Dermis blood vessel endothelial cell (primary cell): ENCODE results near the gene HMGCLL1. TPM values are rescaled to one million over a fixed set of nuclear protein-coding genes. Genes with fewer than 3 reads are reported as not detected.

Experiments
- DNase-seq: peaks from one replicate; pipeline ENCODE4 v3.0.0; 2010
- total RNA-seq: library from RNA; depleted of rRNA; stranded (reverse); fragments of >200 nt; gene quantifications from 2 replicates; pipeline ENCODE4 v1.2.3, GENCODE V29; 2014

Gene HMGCLL1
- total RNA-seq, 1 donor from 2014 or later, result not detected

GRCh38 chr6:55443238-55444134 lies 135.5 kb downstream of the HMGCLL1 start:
- DNase-seq, result no peak

GRCh38 chr6:55438203-55438602 lies 140.8 kb downstream of the HMGCLL1 start:
- no peak for DNase-seq

GRCh38 chr6:55437141-55437540 lies 141.9 kb downstream of the HMGCLL1 start:
- no peak for DNase-seq

- no peak for DNase-seq
Measured at GRCh38 chr6:55433446-55434130, 145.4 kb downstream of the HMGCLL1 start.

GRCh38 chr6:55423933-55424332 lies 155.1 kb downstream of the HMGCLL1 start:
- DNase-seq, result no peak

- no peak for DNase-seq
Measured at GRCh38 chr6:55410674-55411073, 168.3 kb downstream of the HMGCLL1 start.

GRCh38 chr6:55405474-55406235 lies 173.3 kb downstream of the HMGCLL1 start:
- DNase-seq, result no peak

GRCh38 chr6:55399351-55399750 lies 179.6 kb downstream of the HMGCLL1 start:
- no peak for DNase-seq

- DNase-seq, result no peak
Measured at GRCh38 chr6:55397986-55398385, 181.0 kb downstream of the HMGCLL1 start.

GRCh38 chr6:55395871-55396270 lies 183.1 kb downstream of the HMGCLL1 start:
- DNase-seq, result no peak

- no peak for DNase-seq
Measured at GRCh38 chr6:55388211-55388610, 190.8 kb downstream of the HMGCLL1 start.
